ENCODE data around the gene AQP12A.

AQP12A gene

DNA sequence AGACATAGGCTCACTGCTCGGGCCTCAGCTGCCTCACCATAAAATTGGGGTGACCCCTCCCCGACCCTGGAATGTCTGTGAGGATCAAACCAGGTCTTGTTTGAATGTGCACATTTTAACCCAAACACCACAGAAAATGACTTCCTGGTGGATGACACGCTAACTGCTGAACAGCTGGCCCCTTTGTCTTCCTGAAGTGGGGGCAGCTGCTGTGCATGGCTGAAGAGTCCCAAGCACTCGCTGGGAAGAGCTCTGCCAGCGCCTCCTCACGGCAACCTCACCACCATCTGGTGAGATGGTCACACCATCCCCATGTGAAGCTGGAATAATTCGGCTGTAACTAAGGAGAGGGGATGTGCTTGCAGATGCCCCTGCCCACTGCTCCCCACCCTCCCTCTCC lies 34.0 kb downstream of the AQP12A start:
- DNase-seq, result peak; percentile 88 to 89

DNA sequence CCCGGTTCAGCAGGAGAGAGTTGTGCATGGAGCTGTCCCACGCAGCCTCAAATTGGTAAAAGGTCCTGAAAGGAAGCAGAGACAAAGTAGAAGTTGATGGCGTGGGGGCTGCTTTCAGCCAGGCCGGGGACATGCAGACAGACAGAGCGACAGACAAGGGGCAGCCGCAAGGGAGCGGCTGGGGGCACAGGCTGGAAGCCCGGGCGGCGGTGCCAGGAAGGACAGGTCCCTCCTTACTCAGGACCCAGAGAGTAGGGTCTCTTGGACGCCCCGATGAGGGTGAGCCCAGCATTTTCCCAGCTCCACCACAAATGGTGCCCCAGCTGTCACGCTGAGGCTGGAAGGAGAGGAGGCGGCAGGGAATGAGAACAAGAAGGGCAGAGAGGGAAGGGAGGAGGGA lies 35.2 kb downstream of the AQP12A start:
- no peak for DNase-seq

DNA sequence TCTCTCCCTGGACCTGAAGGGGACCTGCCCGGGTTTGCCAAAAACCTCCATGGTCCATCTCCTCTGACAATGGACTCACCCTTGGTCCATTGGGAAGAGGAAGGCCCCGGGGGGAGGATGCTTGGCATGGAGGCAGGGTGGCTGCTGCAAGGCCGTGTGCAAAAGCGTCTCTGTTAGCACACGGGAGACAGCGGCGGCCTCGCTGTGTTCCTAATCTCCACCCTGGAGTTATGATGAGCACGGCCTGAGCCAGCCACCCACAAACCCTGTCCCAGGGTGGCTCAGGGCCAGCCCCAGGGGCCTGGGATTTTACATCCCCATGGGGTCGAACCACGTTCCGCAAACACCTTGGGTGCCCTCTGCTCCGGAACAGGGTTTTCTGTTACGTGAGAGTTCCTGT lies 35.8 kb downstream of the AQP12A start:
- no peak for DNase-seq

DNA sequence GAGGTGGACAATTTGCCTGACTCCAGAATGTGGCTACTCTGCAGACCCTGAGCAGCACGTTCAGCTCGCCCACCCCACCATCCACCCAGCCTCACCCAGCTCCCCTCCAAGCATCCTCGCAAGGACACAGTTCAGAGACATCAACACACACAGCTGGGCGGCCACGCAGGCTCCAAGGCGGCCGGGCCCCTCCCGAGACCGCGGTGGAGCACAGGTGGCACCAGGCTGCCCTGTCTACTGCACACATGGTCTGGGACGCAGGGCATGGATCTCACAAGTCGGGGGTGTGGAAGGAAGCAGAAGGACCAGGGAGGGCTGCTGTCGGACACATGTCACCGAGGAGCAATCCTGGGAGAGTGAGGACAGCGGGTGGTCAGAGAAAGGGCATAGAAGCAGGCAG lies 36.2 kb downstream of the AQP12A start:
- DNase-seq, result no peak

DNA sequence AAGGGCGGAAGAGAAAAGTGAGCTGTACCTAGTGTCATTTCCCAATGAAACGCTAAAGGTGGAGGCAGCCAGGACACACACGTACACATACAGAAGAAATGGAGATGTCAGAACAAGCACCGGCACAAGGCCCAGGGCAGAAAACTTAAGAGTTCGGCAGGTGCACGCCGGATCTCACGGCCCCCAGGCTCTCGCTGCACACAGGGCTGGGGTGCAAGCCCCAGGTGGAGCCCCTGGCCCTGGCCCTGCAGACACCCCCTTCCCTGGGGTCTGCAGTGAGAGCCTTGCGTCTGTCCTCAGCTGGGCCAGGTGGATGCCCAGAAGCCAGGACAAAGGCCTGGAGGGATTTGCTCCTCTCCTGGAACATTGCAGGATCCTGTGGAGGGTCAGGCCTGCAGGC lies 36.7 kb downstream of the AQP12A start:
- DNase-seq, result no peak

DNA sequence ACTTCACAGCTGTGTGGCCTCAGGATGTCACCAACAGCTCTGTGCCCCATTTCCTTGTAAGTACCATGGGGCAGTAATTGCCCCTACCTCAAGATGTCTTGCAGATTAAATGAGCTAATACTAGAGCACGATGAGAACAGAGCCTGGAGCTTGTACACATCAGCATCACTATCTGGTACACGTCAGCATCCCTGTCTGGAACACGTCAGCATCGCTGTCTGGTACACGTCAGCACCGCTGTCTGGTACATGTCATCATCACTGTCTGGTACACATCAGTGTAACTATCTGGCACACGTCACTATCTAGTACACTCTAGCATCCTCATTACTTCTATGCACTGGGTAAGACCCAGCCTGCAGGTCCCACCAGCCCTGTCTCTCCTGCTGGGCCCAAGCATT lies 37.2 kb downstream of the AQP12A start:
- DNase-seq, result no peak

DNA sequence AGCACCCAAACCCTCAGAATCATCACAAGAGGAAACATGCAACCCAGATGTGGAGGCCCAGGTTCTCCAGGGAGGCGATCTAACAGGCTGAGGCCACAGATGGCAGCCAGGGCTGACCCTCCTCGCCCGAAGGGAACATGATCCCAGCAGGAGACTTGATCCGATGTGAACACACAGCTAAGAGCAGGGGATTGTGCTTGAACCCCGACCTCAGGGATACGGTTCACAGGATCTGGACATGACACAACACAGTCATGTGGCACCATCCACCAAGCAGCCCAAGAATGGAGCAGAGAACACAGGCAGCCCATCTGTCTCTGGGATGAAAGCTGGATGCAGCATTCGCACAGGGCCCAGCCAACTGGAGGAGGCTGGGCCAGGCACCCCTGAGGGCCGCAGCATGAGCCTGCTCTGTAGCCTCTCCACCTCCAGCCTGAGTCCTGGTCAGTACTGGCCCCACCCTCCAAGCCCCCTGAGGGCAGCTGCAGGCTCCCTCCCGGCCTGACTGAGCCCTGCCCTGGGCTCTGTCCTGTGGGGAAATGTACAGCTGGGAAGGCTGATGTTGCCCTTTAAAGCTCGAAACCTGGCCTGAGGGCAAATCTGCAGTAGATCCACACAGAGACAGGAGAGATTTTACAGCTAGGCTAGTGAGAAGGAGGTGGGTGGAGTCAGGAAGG lies 39.0 kb downstream of the AQP12A start:
- DNase-seq, result no peak

DNA sequence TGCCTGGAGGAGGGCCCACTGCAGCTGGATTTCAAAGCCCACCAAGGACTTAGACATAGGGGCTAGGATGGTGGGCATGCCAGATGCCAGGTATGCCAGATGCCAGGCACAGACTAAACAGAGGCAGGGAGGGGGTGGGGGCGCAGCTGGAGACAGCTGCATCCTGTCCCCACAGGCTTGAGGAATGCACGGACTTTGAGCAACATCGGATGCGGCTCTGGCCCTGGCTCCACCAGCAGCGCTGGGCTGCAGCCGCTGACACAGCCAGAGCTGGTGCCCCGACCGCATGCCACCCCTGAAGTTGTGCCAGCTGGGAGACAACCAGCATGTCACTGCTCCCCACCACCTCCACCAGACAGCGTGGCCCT lies 39.5 kb downstream of the AQP12A start:
- DNase-seq, result no peak

DNA sequence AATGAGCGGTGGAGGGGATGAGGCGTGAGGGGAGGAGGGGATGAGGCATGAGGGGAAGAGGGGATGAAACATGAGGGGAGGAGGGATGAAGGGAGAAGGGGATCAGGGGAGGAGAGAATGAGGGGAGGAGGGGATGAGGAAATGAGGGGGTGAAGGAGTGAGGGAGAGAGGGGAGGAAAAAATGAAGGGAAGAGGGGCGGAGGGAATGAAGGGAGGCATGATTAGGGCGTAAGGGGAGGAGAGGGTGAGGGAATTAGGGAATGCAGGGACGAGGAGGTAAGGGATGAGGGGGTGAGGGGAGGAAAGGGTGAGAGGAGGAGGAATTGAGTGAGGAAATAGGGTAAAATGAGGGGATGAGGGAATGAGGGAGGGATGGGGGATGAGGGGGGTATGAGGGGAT lies 40.5 kb downstream of the AQP12A start:
- DNase-seq, result no peak

DNA sequence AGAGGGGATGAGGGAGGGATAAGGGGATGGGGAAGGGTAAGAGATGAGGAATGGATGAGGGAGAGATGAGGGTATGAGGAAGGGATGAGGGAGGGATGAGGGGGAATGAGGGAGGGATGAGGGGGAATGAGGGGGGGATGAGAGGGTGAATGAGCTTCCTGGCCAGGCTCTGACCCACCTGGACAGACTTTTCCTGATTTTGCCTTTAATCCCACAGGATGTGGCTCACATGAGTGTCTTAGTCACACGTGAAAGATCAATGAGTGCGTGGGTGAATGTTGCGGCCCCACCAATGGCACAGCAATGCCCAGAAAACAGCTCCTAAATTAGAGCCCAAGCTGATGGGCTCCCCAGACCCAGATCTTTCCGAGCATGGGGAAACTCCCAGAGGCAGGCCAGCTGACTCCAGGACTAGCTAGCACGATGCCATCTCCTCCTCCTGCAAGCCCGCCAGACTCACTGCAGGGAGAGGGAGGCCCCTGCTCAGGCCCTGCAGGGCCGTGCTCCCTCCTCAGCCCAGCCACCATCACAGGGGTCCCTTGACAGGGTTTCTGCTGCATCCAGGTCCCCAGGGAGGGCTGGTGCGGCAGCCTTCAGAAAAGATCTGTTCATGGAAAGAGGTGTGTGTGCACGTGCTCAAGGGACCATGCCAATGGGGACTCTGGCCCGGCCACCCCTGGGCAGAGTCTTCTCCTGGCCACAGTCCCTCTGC lies 41.4 kb downstream of the AQP12A start:
- DNase-seq, result no peak

DNA sequence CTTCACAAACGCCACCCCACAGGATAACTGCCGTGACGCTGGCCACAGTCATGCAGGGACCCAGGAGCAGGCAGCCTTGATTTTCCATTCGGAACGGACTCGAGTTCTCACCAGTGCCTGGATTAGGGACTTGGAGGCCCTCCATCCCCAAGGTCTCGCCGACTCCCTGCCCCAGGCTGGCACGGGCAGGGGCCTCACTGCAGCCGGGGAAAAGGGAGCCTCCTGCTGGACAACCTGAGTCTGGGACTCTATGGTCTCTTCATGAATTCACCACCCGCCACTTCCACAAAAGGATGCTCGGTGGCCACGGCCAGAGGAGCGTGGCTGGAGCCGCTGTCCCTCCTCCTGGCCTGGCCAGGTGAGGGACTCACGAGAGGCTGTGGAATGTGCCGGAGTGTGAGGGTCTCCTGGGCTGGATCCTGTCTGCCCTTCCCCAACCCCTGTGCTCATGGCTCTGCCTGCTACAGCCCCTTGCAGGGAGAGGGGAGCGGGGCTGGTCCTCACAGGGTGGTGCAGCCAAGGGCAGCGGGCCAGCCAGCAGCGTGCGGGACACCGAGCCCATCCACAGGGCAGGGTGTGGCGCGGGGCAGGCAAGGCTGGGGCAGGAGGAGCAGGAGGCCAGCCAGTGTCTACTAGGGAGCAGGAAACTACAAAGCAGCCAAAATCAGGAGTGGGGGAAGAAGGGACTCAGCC lies 42.3 kb downstream of the AQP12A start:
- DNase-seq, result no peak

DNA sequence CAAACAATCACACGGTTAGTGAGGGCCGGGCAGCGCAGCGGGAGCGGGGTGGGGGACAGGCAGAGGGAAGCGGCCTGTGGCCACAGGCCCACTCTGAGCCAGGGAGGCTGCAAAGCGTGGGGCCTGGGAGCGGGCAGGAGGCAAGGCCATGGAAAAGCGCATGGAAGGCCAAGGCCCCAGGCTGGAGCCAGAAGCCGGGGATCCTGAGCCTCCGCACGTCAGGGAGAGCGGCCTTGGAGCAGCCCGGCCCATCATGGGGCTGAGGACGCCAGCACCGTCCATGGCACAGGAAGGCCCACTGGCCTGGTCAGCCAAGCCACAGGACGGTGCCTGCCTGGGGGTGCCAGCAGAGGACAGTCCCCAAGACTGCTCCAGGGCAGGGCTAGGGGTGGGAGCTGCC lies 43.1 kb downstream of the AQP12A start:
- DNase-seq, result no peak

DNA sequence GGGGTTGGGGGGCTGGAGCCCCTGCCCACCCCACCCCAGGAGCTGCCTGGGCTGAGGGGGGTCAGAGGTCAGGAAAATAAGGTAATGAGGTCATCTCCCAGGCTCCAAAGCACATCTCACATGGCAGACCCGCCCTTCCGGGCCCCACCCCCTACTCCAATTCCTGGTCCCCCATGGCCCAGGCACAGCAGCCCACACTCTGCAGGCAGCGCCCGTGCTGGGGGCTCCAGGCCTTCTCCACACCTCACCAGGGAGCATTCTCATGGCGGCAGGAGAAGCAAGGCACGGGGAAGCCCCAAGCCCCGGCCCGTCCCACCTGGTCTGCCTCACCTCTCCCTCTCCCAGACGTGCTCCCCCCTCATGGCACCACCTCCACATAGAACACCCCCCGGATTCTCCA lies 43.8 kb downstream of the AQP12A start:
- DNase-seq, result no peak

DNA sequence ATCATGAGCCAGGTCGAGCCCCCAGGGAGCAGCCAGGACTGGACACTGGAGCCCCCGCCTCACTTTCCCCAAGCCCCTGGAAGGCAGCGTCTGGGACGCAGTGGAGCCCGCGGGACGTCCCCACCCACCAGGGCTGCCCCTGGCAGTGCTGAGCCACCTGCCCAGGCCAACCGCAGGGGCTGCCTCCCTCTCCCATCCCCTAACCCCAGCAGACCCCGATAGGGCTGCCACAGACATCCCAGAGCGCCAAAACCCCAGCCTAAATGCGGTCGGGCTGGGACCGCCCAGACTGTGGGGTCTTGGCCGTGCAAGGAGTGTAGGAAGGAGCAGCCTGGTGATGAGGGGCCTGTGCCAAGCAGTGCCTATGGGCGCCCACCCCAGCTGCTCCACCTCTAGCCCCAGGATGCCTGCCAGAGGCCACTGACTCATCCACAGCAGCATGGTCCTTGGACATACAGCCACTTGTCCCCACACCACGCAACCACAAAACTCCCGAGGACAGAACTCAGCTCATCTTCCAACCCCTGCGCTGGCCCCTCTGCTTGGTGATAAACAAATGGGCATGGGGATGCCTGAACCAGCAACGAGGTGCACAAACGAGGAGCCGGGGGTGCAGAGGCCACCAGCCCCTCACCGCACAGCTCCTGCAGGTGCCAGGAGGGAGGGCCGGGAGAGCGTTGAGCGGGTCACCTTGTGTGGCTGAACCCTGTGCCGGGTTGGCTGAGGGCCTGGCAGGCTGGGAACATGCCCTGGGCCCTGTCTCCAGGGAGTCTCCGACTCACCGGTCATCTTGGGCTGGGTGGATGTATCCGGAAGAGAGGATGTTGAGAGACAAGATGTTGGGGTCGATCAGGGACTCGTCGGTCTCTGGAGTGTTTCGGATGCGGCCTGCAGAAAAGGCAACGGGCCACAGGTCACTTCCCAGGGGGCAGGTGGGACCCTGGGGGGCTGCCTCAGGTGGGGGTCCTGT lies 44.9 kb downstream of the AQP12A start:
- DNase-seq, result no peak

DNA sequence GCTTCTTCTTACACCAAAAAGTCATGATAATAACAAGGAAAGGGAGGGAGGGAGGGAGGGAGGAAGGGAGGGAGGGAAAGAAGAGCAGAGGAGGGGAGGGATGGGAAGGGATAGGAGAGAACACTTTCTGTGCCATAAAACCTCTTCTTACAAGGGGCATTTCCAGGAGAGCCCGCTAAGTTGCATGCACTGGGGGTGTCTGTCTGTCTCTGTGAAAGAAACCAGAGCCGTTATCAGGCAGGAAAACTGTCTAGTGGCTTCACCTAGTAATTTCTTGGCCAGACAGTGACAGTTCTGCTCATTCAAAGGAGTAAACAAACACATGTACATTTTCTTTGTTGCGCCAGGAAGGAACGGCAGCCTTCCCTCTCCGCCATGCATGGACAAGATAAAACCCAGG lies 45.8 kb downstream of the AQP12A start:
- DNase-seq, result no peak

DNA sequence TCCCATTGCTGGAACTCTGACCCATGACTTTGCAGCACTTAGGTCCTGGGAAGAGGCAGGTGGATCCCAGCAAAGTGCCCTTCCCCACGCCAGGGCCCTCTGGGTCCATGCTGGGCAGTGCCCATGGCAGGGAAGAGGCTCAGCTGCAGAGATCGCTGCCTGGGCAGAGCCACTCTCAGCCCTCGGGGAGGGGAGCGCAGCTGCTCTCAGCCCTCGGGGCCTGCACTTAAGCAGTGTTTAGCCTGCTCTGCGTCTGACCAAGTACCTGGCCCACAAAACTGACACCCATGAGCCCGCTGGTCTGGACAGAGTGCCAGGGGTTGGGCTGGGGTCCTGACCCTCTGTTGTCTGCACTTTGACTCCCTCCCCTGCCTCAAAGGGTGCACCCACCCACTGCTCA lies 46.3 kb downstream of the AQP12A start:
- DNase-seq, result no peak

DNA sequence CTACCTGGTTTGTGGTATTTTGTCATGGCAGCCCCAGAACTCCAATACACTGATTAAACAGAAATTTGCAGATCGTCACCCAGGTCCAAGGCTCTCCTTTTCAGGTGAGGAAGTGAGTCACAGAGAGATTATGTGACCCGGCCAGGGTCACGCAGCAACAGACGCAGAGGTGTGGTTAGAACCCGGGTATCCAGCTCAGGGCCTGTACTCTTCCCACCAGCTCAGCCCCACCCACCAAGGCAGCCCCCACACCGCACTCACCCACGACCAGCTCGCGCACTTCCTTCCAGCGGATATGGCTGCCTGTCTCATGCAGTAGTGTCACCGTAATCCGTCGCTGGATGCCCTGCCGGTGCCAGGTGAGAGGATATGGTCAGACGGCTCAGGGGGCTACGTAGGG lies 48.1 kb downstream of the AQP12A start:
- DNase-seq, result no peak

DNA sequence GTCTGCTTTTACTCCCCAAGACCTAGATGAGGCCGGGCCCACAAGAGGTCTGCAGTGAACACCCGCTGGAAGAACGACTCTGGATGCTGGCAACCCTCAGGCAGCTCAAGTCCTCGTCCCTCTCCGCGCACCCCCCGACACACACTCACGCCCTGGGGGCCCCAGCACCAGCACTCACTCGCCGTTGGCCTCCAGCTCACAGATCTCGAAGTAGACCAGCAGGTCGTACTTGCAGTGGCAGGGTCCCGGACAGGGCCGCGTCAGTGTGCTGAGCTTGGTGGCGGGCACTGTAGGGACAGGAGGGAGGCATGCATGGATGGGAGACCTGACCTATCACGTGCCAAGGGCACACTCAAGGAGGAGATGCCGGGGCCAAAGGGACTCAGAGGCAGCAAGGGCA lies 49.4 kb downstream of the AQP12A start:
- no peak for DNase-seq

DNA sequence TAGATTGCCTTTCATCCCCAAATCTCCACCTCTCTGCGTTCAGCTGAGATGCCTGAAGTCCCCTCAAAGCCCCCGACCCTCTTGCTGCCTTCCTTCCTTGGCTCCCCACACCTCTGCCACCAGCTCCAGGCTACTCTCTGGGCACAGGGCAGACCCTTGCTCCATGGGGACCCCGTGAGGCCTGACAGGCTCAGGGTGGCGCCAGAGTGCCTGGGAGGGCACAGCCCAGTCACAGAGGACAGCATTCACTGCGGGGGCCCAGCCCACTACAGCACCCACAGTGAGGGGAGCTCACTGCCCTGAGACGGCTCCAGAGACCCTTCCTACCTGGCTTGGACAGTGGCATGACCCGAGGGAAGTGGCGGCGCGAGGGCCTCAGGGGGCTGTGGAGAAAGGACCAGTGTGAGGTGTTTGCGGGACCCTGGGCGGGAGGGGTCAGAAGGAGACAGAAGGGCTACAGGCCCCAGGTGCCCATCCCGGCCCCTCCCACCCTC lies 51.0 kb downstream of the AQP12A start:
- no peak for DNase-seq

DNA sequence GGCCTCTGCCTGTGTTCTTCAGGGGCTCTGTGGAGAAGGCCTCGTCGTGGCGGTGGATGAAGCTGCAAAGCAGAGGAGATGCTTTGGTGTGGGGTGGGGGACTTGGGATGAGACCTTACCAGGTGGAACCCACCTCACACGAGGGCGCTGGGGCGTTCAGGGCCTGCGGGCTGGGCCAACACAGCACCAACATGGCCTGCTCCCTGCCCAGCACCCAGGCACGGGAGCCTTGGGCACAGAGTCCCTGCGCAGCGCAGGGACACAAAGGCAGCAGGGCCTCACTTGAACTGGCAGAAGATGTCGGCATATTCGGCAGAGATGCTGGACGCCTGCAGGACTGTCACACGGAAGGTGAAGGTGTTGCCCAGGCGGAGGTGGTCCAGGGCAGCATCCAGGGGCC lies 53.8 kb downstream of the AQP12A start:
- no peak for DNase-seq

DNA sequence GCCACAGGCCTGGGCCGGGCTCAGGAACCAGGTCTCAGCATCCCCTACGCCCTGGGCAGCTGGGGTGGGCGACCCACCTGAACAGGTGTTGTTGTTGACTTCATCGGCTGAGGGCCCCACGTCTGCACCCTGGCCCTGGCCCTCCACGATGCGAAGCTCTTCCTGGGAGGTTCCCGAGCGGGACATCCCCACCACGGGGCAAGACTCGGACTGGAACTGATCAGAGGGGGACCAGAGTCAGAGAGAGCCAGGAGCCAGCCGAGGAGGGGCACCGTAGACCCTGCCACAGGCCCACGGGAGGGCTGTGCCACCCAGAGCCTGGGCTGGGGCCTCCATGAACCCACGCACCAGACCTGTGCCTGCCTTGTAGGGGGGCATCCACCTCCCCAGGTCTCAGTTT lies 54.3 kb downstream of the AQP12A start:
- no peak for DNase-seq

DNA sequence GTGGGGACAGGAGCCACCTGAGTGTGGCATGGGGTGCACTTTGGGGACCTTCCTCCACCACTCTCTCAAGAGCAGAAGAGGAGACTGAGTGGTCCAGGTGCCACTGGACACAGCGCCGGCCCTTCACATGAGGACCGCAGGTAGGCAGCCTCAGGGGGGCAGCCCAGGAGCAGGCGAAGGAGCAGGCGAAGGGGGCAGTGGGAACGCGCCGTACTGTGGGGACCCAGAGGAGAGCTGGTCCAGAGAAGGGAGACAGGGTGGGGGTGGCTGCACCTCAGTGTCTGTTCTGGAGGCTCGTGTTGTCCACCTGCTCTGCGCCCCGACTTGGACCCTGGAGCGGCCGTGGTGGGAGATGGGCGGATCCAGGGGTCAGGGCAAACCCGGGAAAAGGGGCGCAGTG lies 55.0 kb downstream of the AQP12A start:
- DNase-seq, result no peak

DNA sequence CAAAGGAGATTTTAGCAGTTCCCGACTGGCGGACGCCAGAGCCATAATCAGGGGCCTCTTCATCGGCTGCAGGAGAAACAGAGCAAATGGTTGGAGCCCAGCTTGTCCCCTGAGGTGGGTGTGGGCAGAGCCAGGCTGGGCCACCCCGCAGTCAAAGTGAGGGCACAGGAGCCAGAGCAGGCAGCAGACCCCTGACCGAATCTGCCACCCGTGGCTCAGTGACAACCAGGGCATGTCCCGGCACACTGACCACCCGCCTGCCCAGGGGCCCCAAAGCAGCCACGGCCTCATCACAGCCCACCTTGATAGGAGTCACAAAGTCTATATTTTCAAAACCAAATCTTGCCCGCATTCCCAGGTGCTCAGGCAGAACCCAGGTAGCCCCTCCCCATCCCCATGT lies 55.6 kb downstream of the AQP12A start:
- DNase-seq, result no peak

Data from SHP77 (cell line).